A673 (cell line): ENCODE data around the gene SPIB.

ENCODE experiments used
- CTCF ChIP-seq: fragments of 300-800, 200-600 bp; sonication (generic); conservative IDR thresholded peaks from 2 replicates; pipeline ENCODE4 v1.5.1; 2017; ENCODE audit warnings: low read depth, mild to moderate bottlenecking, antibody characterized with exemption, low read length, moderate library complexity, mixed read lengths
- EZH2 ChIP-seq: fragments of 200-600 bp; sonication (generic); IDR thresholded peaks from 2 replicates; pipeline ENCODE4 v1.6.1; 2017; ENCODE audit warnings: borderline replicate concordance, low read depth, mild to moderate bottlenecking, mixed read lengths, antibody characterized with exemption, low read length; ENCODE audit not compliant: poor library complexity, severe bottlenecking

- no peak for TF ChIP-seq CTCF
- TF ChIP-seq EZH2: no peak
Observed at GRCh38 chr19:50464348-50464747, 45.6 kb downstream of the SPIB start.
